Smooth muscle cell (in vitro differentiated cells): ENCODE results near the gene SPDL1. TPM values are rescaled to one million over a fixed set of nuclear protein-coding genes. Genes with fewer than 3 reads are reported as not detected.

Source experiments
- DNase-seq: peaks from one replicate; lab custom pipeline; 2025; ENCODE audit not compliant: unreplicated experiment; lab: John Stamatoyannopoulos, UW
- H2AFZ ChIP-seq: fragments of 200-600 bp; sonication (generic); 2 replicates; pipeline ENCODE4 v1.6.0; 2016; ENCODE audit warnings: antibody characterized with exemption, low read depth, mild to moderate bottlenecking
- H3F3A ChIP-seq: fragments of 200-600 bp; sonication (generic); 2 replicates; pipeline ENCODE4 v1.6.0; 2017; ENCODE audit warnings: antibody characterized with exemption, low read depth
- H3K27ac ChIP-seq: fragments of 200-600 bp; sonication (generic); 2 replicates; pipeline ENCODE4 v1.5.1; 2016; ENCODE audit warnings: low read depth, mild to moderate bottlenecking
- H3K27me3 ChIP-seq: fragments of 200-600 bp; sonication (generic); 2 replicates; pipeline ENCODE4 v1.6.1; 2016; ENCODE audit warnings: low read depth, mild to moderate bottlenecking
- H3K36me3 ChIP-seq: fragments of 200-600 bp; sonication (generic); 2 replicates; pipeline ENCODE4 v1.5.1; 2016; ENCODE audit warnings: low read depth
- H3K4me1 ChIP-seq: fragments of 200-600 bp; sonication (generic); 2 replicates; pipeline ENCODE4 v1.5.1; 2016; ENCODE audit warnings: low read depth
- H3K4me2 ChIP-seq: fragments of 200-600 bp; sonication (generic); 2 replicates; pipeline ENCODE4 v1.6.0; 2016; ENCODE audit warnings: mild to moderate bottlenecking
- H3K4me3 ChIP-seq: fragments of 200-600 bp; sonication (generic); 2 replicates; pipeline ENCODE4 v1.5.1; 2016; ENCODE audit warnings: mild to moderate bottlenecking
- H3K79me2 ChIP-seq: fragments of 200-600 bp; sonication (generic); 2 replicates; pipeline ENCODE4 v1.6.0; 2016; ENCODE audit warnings: low read depth, mild to moderate bottlenecking
- H3K9ac ChIP-seq: fragments of 200-600 bp; sonication (generic); 2 replicates; pipeline ENCODE4 v1.6.0; 2016; ENCODE audit warnings: low read depth
- H3K9me3 ChIP-seq: fragments of 200-600 bp; sonication (generic); replicated peaks from 2 replicates; pipeline ENCODE4 v1.5.1; 2016; ENCODE audit warnings: low read depth
- H4K20me1 ChIP-seq: fragments of 200-600 bp; sonication (generic); 2 replicates; pipeline ENCODE4 v1.6.0; 2016; ENCODE audit warnings: low read depth
- CTCF ChIP-seq: fragments of 200-600 bp; sonication (generic); IDR thresholded peaks from 2 replicates; pipeline ENCODE4 v1.5.1; 2017; ENCODE audit warnings: borderline replicate concordance, mild to moderate bottlenecking, antibody characterized with exemption; ENCODE audit not compliant: insufficient read depth, poor library complexity, severe bottlenecking
- WGBS: methylation state at CpG from one replicate; pipeline ENCODE4 v1.1.7; 2016; ENCODE audit warnings: low lambda C conversion rate; 5-methylcytosine and 5-hydroxymethylcytosine counted together
- polyA plus RNA-seq: library from polyadenylated mRNA; unstranded; fragments of >200 nt; fragmentation: Nextera tagmentation; extraction: Ambion mirVana; gene quantifications from 2 replicates; pipeline ENCODE4 v1.2.1, GENCODE V29; 2016
- total RNA-seq: library from RNA; depleted of rRNA; stranded (reverse); fragments of >200 nt; gene quantifications from 2 replicates; pipeline ENCODE4 v1.2.3, GENCODE V29; 2014

The SPDL1 gene
- total and polyA plus RNA-seq, 2 experiments from 2014 or later = 28.0 to 75.2 TPM

- Histone ChIP-seq H3F3A (peaks cover 7% of the 10 kb centered on the region), H2AFZ (no peak overlapping the region), H4K20me1 (no peaks in the 10 kb centered on the region), H3K9ac (no peak overlapping the region), H3K27me3 (peaks cover 11% of the 10 kb centered on the region), H3K4me1 (peaks cover 3% of the 10 kb centered on the region), H3K36me3 (no peaks in the 10 kb centered on the region), H3K9me3 (no peaks in the 10 kb centered on the region), H3K27ac (no peak overlapping the region), H3K79me2 (no peaks in the 10 kb centered on the region), H3K4me2 (no peak overlapping the region), H3K4me3 (no peak overlapping the region)
- WGBS = 62% methylated on average over 4 of the region's 4 CpGs
- TF ChIP-seq CTCF = no peak
- DNase-seq = no peak
Observed at GRCh38 chr5:169550227-169550626, 33.3 kb upstream of the SPDL1 start.

GRCh38 chr5:169551146-169551545, 32.4 kb upstream of the SPDL1 start:
- no peaks in the 10 kb centered on the region for H4K20me1 ChIP-seq
- H3K27me3 ChIP-seq = peaks cover 11% of the 10 kb centered on the region
- no peak for TF ChIP-seq CTCF
- H3K36me3 ChIP-seq = no peaks in the 10 kb centered on the region
- no peak overlapping the region for H2AFZ ChIP-seq
- no peak overlapping the region for H3K4me2 ChIP-seq
- H3K9ac ChIP-seq = no peak overlapping the region
- no peak for DNase-seq
- no peaks in the 10 kb centered on the region for H3K79me2 ChIP-seq
- 89% methylated on average over 1 of the region's 1 CpG for WGBS
- no peaks in the 10 kb centered on the region for H3K9me3 ChIP-seq
- peaks cover 2% of the 10 kb centered on the region for H3F3A ChIP-seq
- peaks cover 3% of the 10 kb centered on the region for H3K4me1 ChIP-seq
- H3K27ac ChIP-seq = no peak overlapping the region
- no peak overlapping the region for H3K4me3 ChIP-seq

GRCh38 chr5:169551696-169552095, 31.9 kb upstream of the SPDL1 start:
- WGBS = 61% methylated on average over 4 of the region's 4 CpGs
- peaks cover 3% of the 10 kb centered on the region for H3K4me1 ChIP-seq
- no peak for DNase-seq
- H3F3A ChIP-seq = no peaks in the 10 kb centered on the region
- no peak overlapping the region for H3K27ac ChIP-seq
- no peak for TF ChIP-seq CTCF
- no peak overlapping the region for H3K9ac ChIP-seq
- H3K36me3 ChIP-seq = no peaks in the 10 kb centered on the region
- H3K4me2 ChIP-seq = no peak overlapping the region
- no peak overlapping the region for H2AFZ ChIP-seq
- peaks cover 11% of the 10 kb centered on the region for H3K27me3 ChIP-seq
- H3K4me3 ChIP-seq = no peak overlapping the region
- no peaks in the 10 kb centered on the region for H3K79me2 ChIP-seq
- no peaks in the 10 kb centered on the region for H3K9me3 ChIP-seq
- no peaks in the 10 kb centered on the region for H4K20me1 ChIP-seq

GRCh38 chr5:169554251-169554650, 29.3 kb upstream of the SPDL1 start:
- Histone ChIP-seq H3K27ac (no peak overlapping the region), H3K36me3 (no peaks in the 10 kb centered on the region), H3K79me2 (no peaks in the 10 kb centered on the region), H3K9ac (no peak overlapping the region), H3K4me2 (no peak overlapping the region), H2AFZ (no peak overlapping the region), H3K4me1 (no peaks in the 10 kb centered on the region), H3K4me3 (no peak overlapping the region), H4K20me1 (no peaks in the 10 kb centered on the region), H3K27me3 (peaks cover 11% of the 10 kb centered on the region), H3K9me3 (peaks cover 4% of the 10 kb centered on the region), H3F3A (no peaks in the 10 kb centered on the region)
- 89% methylated on average over 1 of the region's 1 CpG for WGBS
- TF ChIP-seq CTCF = no peak
- DNase-seq = no peak
